GM12865 (cell line): ENCODE results near the gene GATA5.

Experiments used
- DNase-seq: peaks from one replicate; pipeline ENCODE4 v3.0.0; 2010; ENCODE audit warnings: low read depth
- H3K4me3 ChIP-seq: 2 replicates; pipeline ENCODE4 v1.5.1; 2011; ENCODE audit warnings: mild to moderate bottlenecking, low read depth, low read length, control low read depth
- TF ChIP-seq, protein P1 (sequence below): IDR thresholded peaks from 2 replicates; pipeline ENCODE4 v1.5.1; 2011; ENCODE audit warnings: low read length, control low read depth, low read depth, inconsistent platforms; ENCODE audit not compliant: insufficient read depth; ENCODE audit errors: missing control alignments

Gene GATA5

DNA sequence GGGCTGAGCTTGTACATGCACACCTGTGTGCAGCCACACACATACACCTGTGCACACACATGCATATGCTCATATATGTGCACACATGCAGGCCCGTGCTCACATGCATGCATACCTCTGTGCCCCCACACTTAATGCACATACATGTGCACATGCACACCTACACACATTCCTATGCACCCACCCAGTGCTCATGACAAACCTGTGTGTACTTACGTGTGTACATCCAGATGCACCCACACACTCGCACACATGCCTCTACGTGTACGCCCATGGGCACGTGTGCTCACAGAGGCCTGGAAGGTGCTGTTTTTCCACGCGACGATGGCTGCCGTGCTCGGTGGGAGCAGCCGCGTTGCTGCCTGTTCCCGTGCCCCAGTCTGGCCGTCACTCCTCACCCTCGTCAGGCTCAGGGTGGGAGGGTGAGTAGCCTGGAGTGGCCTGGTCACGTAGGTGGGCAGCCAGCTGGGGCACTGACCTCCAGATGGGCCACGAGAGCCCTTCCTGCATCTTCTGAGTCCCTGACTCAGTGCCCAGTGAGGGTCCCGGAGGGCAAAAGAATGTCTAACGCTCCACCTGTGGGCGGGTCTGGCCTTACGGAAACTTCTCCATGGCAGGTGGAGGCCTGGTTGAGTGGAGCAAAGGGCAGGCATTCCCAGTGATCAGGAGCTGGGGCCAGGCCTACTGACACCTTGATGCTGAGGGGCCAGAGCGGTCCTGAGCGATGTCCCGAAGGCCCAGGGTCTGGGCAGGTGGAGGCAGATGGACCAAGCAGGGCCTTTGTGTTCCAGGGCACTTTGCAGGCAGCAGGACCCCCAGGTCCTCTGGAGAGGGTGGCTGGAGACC, 8.0 kb upstream of the GATA5 start:
- no peak for DNase-seq
- TF ChIP-seq, protein P1, sequence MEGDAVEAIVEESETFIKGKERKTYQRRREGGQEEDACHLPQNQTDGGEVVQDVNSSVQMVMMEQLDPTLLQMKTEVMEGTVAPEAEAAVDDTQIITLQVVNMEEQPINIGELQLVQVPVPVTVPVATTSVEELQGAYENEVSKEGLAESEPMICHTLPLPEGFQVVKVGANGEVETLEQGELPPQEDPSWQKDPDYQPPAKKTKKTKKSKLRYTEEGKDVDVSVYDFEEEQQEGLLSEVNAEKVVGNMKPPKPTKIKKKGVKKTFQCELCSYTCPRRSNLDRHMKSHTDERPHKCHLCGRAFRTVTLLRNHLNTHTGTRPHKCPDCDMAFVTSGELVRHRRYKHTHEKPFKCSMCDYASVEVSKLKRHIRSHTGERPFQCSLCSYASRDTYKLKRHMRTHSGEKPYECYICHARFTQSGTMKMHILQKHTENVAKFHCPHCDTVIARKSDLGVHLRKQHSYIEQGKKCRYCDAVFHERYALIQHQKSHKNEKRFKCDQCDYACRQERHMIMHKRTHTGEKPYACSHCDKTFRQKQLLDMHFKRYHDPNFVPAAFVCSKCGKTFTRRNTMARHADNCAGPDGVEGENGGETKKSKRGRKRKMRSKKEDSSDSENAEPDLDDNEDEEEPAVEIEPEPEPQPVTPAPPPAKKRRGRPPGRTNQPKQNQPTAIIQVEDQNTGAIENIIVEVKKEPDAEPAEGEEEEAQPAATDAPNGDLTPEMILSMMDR: no peak

DNA sequence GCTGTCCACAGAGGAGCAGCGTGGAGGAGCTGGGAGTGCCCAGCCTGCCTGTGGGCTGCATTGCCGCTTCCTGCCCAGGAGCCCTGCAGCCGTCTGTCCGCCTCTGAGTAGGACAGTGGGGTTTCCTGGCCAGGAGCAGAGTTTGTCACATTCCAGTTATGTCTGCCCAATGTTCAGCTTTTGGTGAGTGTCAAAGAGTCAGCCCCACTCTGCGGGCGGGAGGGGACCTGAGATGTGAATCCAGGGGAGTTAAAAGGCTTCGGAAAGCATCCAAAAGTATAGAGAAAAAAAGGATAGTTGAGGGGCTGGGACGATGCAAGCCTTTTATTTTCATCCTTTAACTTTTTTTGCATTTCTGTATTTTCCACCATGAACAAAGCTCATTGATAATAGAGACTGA, 7.2 kb upstream of the GATA5 start:
- TF ChIP-seq, protein P1: no peak
- no peak for DNase-seq
- no peak overlapping the region for H3K4me3 ChIP-seq

More for the DNA sequence above, 8.0 kb upstream of the GATA5 start:
- no peak overlapping the region for H3K4me3 ChIP-seq

GRCh38 chr20:62482146-62482809, 6.5 kb upstream of the GATA5 start:
- TF ChIP-seq, protein P1: no peak
- no peak for DNase-seq
- no peak overlapping the region for H3K4me3 ChIP-seq

- TF ChIP-seq, protein P1: no peak
- H3K4me3 ChIP-seq: no peak overlapping the region
- DNase-seq: no peak
These were observed 5.8 kb upstream of the GATA5 start for GRCh38 chr20:62481425-62482145.

DNA sequence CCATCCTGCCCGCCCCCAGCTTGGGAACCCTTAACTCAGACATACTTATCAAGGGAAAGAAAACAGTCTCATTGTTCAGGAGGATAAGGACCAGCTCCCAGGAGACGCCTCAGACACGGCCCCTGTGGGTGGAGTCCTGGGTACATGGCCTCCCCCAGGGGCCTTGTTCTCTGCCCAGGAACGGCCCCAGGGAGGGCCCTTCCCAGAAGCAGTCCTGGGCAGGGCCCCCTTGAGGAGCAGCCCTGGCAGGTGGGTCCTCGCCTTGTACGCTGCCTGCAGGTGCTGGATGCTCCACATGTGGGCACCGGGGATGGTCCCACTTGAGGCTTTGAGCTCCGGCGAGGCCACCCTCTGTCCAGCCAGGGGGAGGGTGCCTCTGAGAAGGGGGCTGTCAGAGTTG, 4.5 kb upstream of the GATA5 start:
- no peak for DNase-seq
- no peak overlapping the region for H3K4me3 ChIP-seq
- TF ChIP-seq, protein P1: no peak

DNA sequence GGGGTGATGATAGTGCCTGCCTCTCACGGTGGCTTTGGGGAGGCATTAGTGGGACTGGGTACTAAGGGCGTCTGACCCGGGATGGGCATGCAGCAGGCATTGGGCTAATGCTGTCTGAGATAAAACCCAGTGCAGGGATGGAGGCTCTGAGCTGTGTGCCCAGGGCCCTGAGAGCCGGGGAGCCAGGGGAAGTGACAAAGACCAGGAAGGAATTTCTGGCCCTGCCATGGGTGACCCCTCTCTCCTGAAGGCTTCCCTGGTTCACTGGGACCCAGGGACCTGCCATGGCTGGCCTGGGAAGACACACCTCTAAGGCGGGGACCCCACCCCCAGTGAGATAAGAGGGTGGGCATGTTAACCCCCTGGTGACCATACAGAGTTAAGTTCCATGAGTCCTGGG, 3.9 kb upstream of the GATA5 start:
- TF ChIP-seq, protein P1: no peak
- no peak overlapping the region for H3K4me3 ChIP-seq
- no peak for DNase-seq
